HCEC 1CT (cell line): ENCODE results near the gene ACAP1.

Experiments used
- DNase-seq: peaks from one replicate; pipeline ENCODE4 v3.0.0-alpha.2; 2017

ACAP1 gene

GRCh38 chr17:7391307-7391706 lies 55.0 kb downstream of the ACAP1 start:
- no peak for DNase-seq

GRCh38 chr17:7392696-7393612 lies 56.6 kb downstream of the ACAP1 start:
- no peak for DNase-seq

- no peak for DNase-seq
Measured at GRCh38 chr17:7393613-7394451, 57.5 kb downstream of the ACAP1 start.

GRCh38 chr17:7394452-7395191 lies 58.3 kb downstream of the ACAP1 start, which contains the start of gene PLSCR3:
Gene PLSCR3, minus strand, starts transcription at chr17:7394525. Its CDS starts 415 bp downstream, at chr17:7394110.
- DNase-seq, result peak; percentile 76

DNA sequence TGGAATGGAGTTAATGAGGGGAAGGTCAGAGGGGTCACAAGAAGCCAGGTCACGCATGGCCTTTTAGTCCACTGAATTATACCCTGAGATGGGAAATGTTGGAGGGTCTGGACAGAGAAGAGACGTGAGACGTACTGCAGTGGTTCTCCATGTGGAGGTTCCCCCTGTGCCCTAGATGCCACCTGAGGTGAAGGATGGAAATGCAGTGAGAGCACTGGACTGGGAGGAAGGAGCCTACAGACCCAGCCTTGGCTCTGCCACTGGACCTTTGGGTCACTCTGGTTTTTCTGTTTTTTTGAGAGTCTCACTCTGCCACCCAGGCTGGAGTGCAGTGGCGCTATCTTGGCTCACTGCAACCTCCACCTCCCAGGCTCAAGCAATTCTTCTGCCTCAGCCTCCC lies 59.8 kb downstream of the ACAP1 start:
- no peak for DNase-seq

- DNase-seq, result no peak
Measured at GRCh38 chr17:7398612-7399011, 62.3 kb downstream of the ACAP1 start.
